Globus pallidus (tissue), 1 donor: Measurements from ENCODE around the gene GTPBP10.

ENCODE experiments used
- DNase-seq: peaks from one replicate; pipeline ENCODE4 v3.0.0-alpha.2; 2015; ENCODE audit warnings: low spot score

GTPBP10 gene

GRCh38 chr7:90430614-90431460 lies 84.3 kb downstream of the GTPBP10 start:
- DNase-seq = no peak

- no peak for DNase-seq
These were observed 86.2 kb downstream of the GTPBP10 start for GRCh38 chr7:90432752-90433151.

GRCh38 chr7:90433221-90433620 lies 86.7 kb downstream of the GTPBP10 start:
- DNase-seq = no peak
